Left ventricle myocardium inferior (tissue), 1 donor: ENCODE data around the gene SVIL. TPM values are rescaled to one million over a fixed set of nuclear protein-coding genes. Genes with fewer than 3 reads are reported as not detected.
"Not testable (repeated sequence)": the region's sequence is repeated elsewhere in the genome, so short reads cannot be mapped to it uniquely, and the experiment has no call there.

Source experiments
- DNase-seq: peaks from one replicate; pipeline ENCODE4 v3.0.0-alpha.2; 2020
- H3K27ac ChIP-seq: fragments of 200-600 bp; replicated peaks from 2 replicates; pipeline ENCODE4 v1.8.0; 2021
- H3K27me3 ChIP-seq: fragments of 200-600 bp; 2 replicates; pipeline ENCODE4 v1.8.0; 2021; ENCODE audit warnings: low read depth
- H3K36me3 ChIP-seq: fragments of 200-600 bp; 2 replicates; pipeline ENCODE4 v1.8.0; 2021
- H3K4me1 ChIP-seq: fragments of 200-600 bp; 2 replicates; pipeline ENCODE4 v1.8.0; 2021
- H3K4me3 ChIP-seq: fragments of 200-600 bp; 2 replicates; pipeline ENCODE4 v1.8.0; 2021; ENCODE audit warnings: mild to moderate bottlenecking, moderate library complexity
- H3K9me3 ChIP-seq: fragments of 200-600 bp; replicated peaks from 2 replicates; pipeline ENCODE4 v1.8.0; 2021
- CTCF ChIP-seq: fragments of 200-600 bp; IDR thresholded peaks from 2 replicates; pipeline ENCODE4 v1.8.0; 2021; ENCODE audit warnings: antibody characterized with exemption, mild to moderate bottlenecking, borderline replicate concordance
- intact Hi-C: fragments of 100-400 bp; cut with micrococcal nuclease; formaldehyde crosslinking; loops from one replicate; pipeline ENCODE4 v1.11.0; 2022
- total RNA-seq: library from RNA; stranded (reverse); fragmentation: NEBNext Ultra II Directional; extraction: Animal tissue kit (Norgen Biotek cat#: 25700); gene quantifications from one replicate; pipeline ENCODE4 v1.2.1, GENCODE V29; 2021
- donor health status: DM: no; HTN: yes; CAD: no; lungs with severe emphysema.

SVIL gene
- total RNA-seq, 1 donor from 2014 or later, result 403 TPM

DNA sequence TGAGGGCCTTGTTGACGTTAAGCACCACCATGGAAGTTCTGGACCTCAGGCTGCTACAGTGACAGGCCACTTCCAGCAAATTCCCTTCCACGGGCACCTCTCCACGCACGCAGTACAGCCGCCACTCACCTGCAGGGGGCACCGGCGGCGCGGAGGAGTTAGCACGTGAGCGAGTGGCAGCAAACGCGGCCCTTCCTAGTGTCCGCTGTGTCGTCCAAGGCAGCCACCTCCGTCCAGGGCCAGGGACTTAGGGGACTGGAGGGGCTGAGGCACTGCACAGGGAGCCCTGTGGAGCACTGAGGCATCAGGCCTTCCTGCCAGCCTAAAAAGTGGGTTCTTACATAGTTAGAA is 164.4 kb downstream of the SVIL start:
- Histone ChIP-seq H3K9me3 (no peaks in the 10 kb centered on the region), H3K4me1 (peaks cover 83% of the 10 kb centered on the region), H3K27me3 (no peaks in the 10 kb centered on the region), H3K36me3 (peaks cover 78% of the 10 kb centered on the region), H3K4me3 (no peak overlapping the region), H3K27ac (peak overlapping the region; percentile 59)
- peak; percentile 35 for DNase-seq
- TF ChIP-seq CTCF, result peak; percentile 54
- intact Hi-C loops, result no loop called here

- Histone ChIP-seq H3K4me3 (no peak overlapping the region), H3K9me3 (no peaks in the 10 kb centered on the region), H3K27me3 (no peaks in the 10 kb centered on the region), H3K36me3 (peaks cover 84% of the 10 kb centered on the region), H3K27ac (peak overlapping the region; percentile 59), H3K4me1 (peaks cover 83% of the 10 kb centered on the region)
- no peak for TF ChIP-seq CTCF
- DNase-seq, result no peak
- intact Hi-C loops, result no loop called here
Observed at GRCh38 chr10:29469481-29470354, 165.1 kb downstream of the SVIL start.

GRCh38 chr10:29465384-29465783 is 169.4 kb downstream of the SVIL start:
- DNase-seq, result no peak
- Histone ChIP-seq H3K4me3 (no peak overlapping the region), H3K36me3 (peaks cover 91% of the 10 kb centered on the region), H3K9me3 (peaks cover 4% of the 10 kb centered on the region), H3K27ac (peak overlapping the region; percentile 84), H3K4me1 (peaks cover 53% of the 10 kb centered on the region), H3K27me3 (no peaks in the 10 kb centered on the region)
- TF ChIP-seq CTCF, result peak; percentile 19
- intact Hi-C loops, result no loop called here

- H3K27me3 ChIP-seq, intact Hi-C loops, H3K4me3 ChIP-seq, H3K9me3 ChIP-seq: not testable (repeated sequence)
- peak; percentile 56 for DNase-seq
- peaks cover 47% of the 10 kb centered on the region for H3K4me1 ChIP-seq
- peaks cover 91% of the 10 kb centered on the region for H3K36me3 ChIP-seq
- peak overlapping the region; percentile 84 for H3K27ac ChIP-seq
Observed at GRCh38 chr10:29464671-29465171, 170.1 kb downstream of the SVIL start.

- H3K27me3 ChIP-seq, result no peaks in the 10 kb centered on the region
- no peak overlapping the region for H3K4me3 ChIP-seq
- DNase-seq, result no peak
- H3K4me1 ChIP-seq, result peaks cover 50% of the 10 kb centered on the region
- intact Hi-C loops, result no loop called here
- H3K36me3 ChIP-seq, result peaks cover 93% of the 10 kb centered on the region
- no peak for TF ChIP-seq CTCF
- H3K9me3 ChIP-seq, result peaks cover 7% of the 10 kb centered on the region
- no peak overlapping the region for H3K27ac ChIP-seq
Observed at GRCh38 chr10:29461042-29461441, 173.7 kb downstream of the SVIL start.

GRCh38 chr10:29458190-29458589 is 176.6 kb downstream of the SVIL start:
- Histone ChIP-seq H3K4me1 (peaks cover 24% of the 10 kb centered on the region), H3K27ac (peak overlapping the region; percentile 38), H3K36me3 (peaks cover 78% of the 10 kb centered on the region)
- H3K27me3 ChIP-seq, H3K4me3 ChIP-seq, DNase-seq, H3K9me3 ChIP-seq, intact Hi-C loops: not testable (repeated sequence)
